Measurements from ENCODE around the gene STAP1.

- TF ChIP-seq CTCF (conservative IDR thresholded peaks at IDR 0.05; ENCODE audit: low read depth in 2 of 2) (no peak), ZNF114 (CRISPR knock-in tag; IDR thresholded peaks at IDR 0.05) (no peak), REST (IDR thresholded peaks at IDR 0.05; ENCODE audit: unreplicated experiment) (no peak), POLR2AphosphoS5 (IDR thresholded peaks at IDR 0.05; ENCODE audit: low read depth) (no peak), CREB1 (CRISPR knock-in tag; IDR thresholded peaks at IDR 0.05; ENCODE audit: low read depth) (no peak)
Observed at GRCh38 chr4:67558493-67558892, at the start of gene STAP1.
